ENCODE results near the gene COL13A1. TPM values are rescaled to one million over a fixed set of nuclear protein-coding genes. Genes with fewer than 3 reads are reported as not detected.

Gene COL13A1
- total and polyA plus RNA-seq, 2 of the 8 experiments (the other 6 are each of a cell fraction or from before 2014, with no cell fraction given): 2.6 to 5.2 TPM

- no peak for FAIRE-seq
- no peak for TF ChIP-seq KDM1A (IDR thresholded peaks at IDR 0.05; ENCODE audit: borderline replicate concordance, low read length)
- no peak for TF ChIP-seq EP300 (IDR thresholded peaks at IDR 0.05; ENCODE audit: borderline replicate concordance in 1 of 2, low read depth in 2 of 2, low read length in 2 of 2)
- TF ChIP-seq BRCA1 (IDR thresholded peaks at IDR 0.05; ENCODE audit: low read depth, low read length): no peak
- no peak for TF ChIP-seq CBX8 (IDR thresholded peaks at IDR 0.05; ENCODE audit: borderline replicate concordance, low read depth, low read length)
- no peak for TF ChIP-seq RBBP5 (IDR thresholded peaks at IDR 0.05; ENCODE audit: borderline replicate concordance, low read depth, low read length)
- TF ChIP-seq TCF12 (IDR thresholded peaks at IDR 0.05; ENCODE audit: low read depth, low read length): no peak
- TF ChIP-seq TAF7 (optimal IDR thresholded peaks at IDR 0.05; ENCODE audit: borderline replicate concordance, low read depth, low read length): no peak
- TF ChIP-seq BCL11A (IDR thresholded peaks at IDR 0.05; ENCODE audit: low read depth in 2 of 2, low read length in 2 of 2): no peak
- no peak for TF ChIP-seq YY1 (IDR thresholded peaks at IDR 0.05; ENCODE audit: low read depth, low read length)
- no peak for TF ChIP-seq CREB1 (IDR thresholded peaks at IDR 0.05)
- no peak for TF ChIP-seq HDAC2 (IDR thresholded peaks at IDR 0.05; ENCODE audit: borderline replicate concordance in 1 of 2, low read depth in 2 of 2, low read length in 2 of 2)
- no peak for TF ChIP-seq ASH2L (IDR thresholded peaks at IDR 0.05; ENCODE audit: low read length)
- no peak overlapping the region for H2BK12ac ChIP-seq (ENCODE audit: low read depth, low read length)
- no peak overlapping the region for H4K91ac ChIP-seq (replicated peaks; ENCODE audit: insufficient read length, low read length)
- no peak overlapping the region for H3K27ac ChIP-seq (ENCODE audit: low read depth, low read length)
- DNase-seq (ENCODE audit: low read depth in 1 of 2, low spot score in 2 of 2): no peak
- H3K4me3 ChIP-seq (ENCODE audit: extremely low read depth in 1 of 4, insufficient read depth in 2 of 4, low read depth in 3 of 4, low read length in 4 of 4): no peak overlapping the region
- no peak overlapping the region for H3K18ac ChIP-seq (ENCODE audit: extremely low read depth, low read length)
- 94% methylated on average over 1 of the region's 1 CpG; no CpG with 5 or more reads in 1 of the 2 experiments for WGBS, 2 experiments (ENCODE audit: extremely low coverage in 1 of 2, insufficient coverage in 1 of 2, insufficient read length in 1 of 2, insufficient replicate concordance in 2 of 2, low coverage in 1 of 2, low lambda C conversion rate in 2 of 2, missing lambda C conversion rate in 1 of 2)
- no peak overlapping the region for H3K56ac ChIP-seq (replicated peaks; ENCODE audit: insufficient read length, low read depth, low read length)
- no peaks in the 10 kb centered on the region for H3K9me3 ChIP-seq (ENCODE audit: insufficient read depth in 2 of 2, low read depth in 1 of 2, low read length in 1 of 2)
- no peak overlapping the region for H3K14ac ChIP-seq (ENCODE audit: insufficient read length)
- no peak overlapping the region for H3K23ac ChIP-seq (ENCODE audit: insufficient read length)
- no peak overlapping the region for H2BK15ac ChIP-seq (ENCODE audit: low read length)
- H3K27me3 ChIP-seq (replicated peaks in 1 of 4; ENCODE audit: control insufficient read depth in 3 of 4, extremely low read depth in 1 of 4, insufficient read depth in 3 of 4, low read length in 3 of 4): peaks cover 0 to 7% (median 2%) of the 10 kb centered on the region in 4 experiments; a peak in 3 of 7 replicates
- H3K79me2 ChIP-seq (ENCODE audit: control insufficient read depth in 1 of 2, insufficient read depth in 2 of 2, low read length in 2 of 2): no peaks in the 10 kb centered on the region
- H3K23me2 ChIP-seq (ENCODE audit: low read depth, low read length): no peaks in the 10 kb centered on the region
- CTCF ChIA-PET (ENCODE audit: partially characterized antibody): interaction anchor here (1.0 to 41.3 kb wide), 8 partner anchors 12 to 115 kb away, joined by 3 to 958 read pairs (median 4); partner anchors contain the start of gene COL13A1
- H4K5ac ChIP-seq (ENCODE audit: insufficient read length, low read depth, low read length): no peak overlapping the region
- H3K4me2 ChIP-seq (ENCODE audit: insufficient read depth in 1 of 2, low read depth in 2 of 2, low read length in 2 of 2): no peak overlapping the region
- H4K8ac ChIP-seq (ENCODE audit: extremely low read depth, insufficient read depth, low read length): no peak overlapping the region
- no peak overlapping the region for H2AK5ac ChIP-seq (ENCODE audit: low read depth, low read length)
- H2BK120ac ChIP-seq (replicated peaks; ENCODE audit: low read depth, low read length): no peak overlapping the region
- no peak overlapping the region for H2BK5ac ChIP-seq (ENCODE audit: low read depth, low read length)
- H3K4ac ChIP-seq (replicated peaks; ENCODE audit: insufficient read length, low read depth, low read length): no peak overlapping the region
- H3K9ac ChIP-seq (replicated peaks in 1 of 4; ENCODE audit: extremely low read depth in 1 of 4, low read depth in 3 of 4, low read length in 3 of 4): no peak overlapping the region
- no peak overlapping the region for H2BK20ac ChIP-seq (ENCODE audit: low read length)
- no peaks in the 10 kb centered on the region for H4K20me1 ChIP-seq (replicated peaks in 1 of 2; ENCODE audit: control insufficient read depth in 1 of 2, insufficient read depth in 2 of 2, low read length in 2 of 2)
- no peak overlapping the region for H2AFZ ChIP-seq (ENCODE audit: low read length)
- POLR2A ChIA-PET (ENCODE audit: partially characterized antibody): no interaction called here
- peaks cover 0 to 3% (median under 1%) of the 10 kb centered on the region in 4 experiments; a peak in 2 of 7 replicates for H3K4me1 ChIP-seq (replicated peaks in 1 of 4; ENCODE audit: control insufficient read depth in 3 of 4, insufficient read depth in 4 of 4, low read length in 3 of 4)
- H3K36me3 ChIP-seq (ENCODE audit: control insufficient read depth in 2 of 4, insufficient read depth in 4 of 4, low read length in 3 of 4): no peaks in the 10 kb centered on the region
- no peaks in the 10 kb centered on the region for H3K79me1 ChIP-seq (ENCODE audit: low read depth, low read length)
These were observed 45.4 kb upstream of the COL13A1 start for GRCh38 chr10:69756279-69756678.

Data from H1 (cell line).